ENCODE results near the gene GNB1. TPM values are rescaled to one million over a fixed set of nuclear protein-coding genes. Genes with fewer than 3 reads are reported as not detected.

GNB1 gene
- total and polyA plus RNA-seq, 10 of the 15 experiments (the other 5 are each of a cell fraction or from before 2014, with no cell fraction given) = 23.0 to 392 (median 93.9) TPM

GRCh38 chr1:1808206-1808605 lies 82.7 kb downstream of the GNB1 start:
- intact Hi-C loops (cut with micrococcal nuclease; ENCODE audit: unreplicated experiment) (no loop called here), in situ Hi-C loops (cut with MboI) (no loop called here)
- ChIA-PET RAD21 (ENCODE audit: unreplicated experiment) (interaction anchor here (0.7 kb wide), 1 partner anchor 25 kb away, joined by 4 read pairs; no protein-coding TSS in a partner anchor), CTCF (interaction anchor here (2.4 kb wide), 1 partner anchor 98 kb away, joined by 8 read pairs; no protein-coding TSS in a partner anchor), POLR2A (interaction anchor here (0.5 to 1.8 kb wide), 3 partner anchors 19 to 28 kb away, joined by 3 to 5 read pairs (median 3); no protein-coding TSS in a partner anchor), SMC1A (ENCODE audit: uncharacterized antibody, unreplicated experiment) (interaction anchor here (1.1 to 2.5 kb wide), 2 partner anchors 28 to 101 kb away, joined by 3 to 5 read pairs; no protein-coding TSS in a partner anchor)
- DNase-seq (ENCODE audit: low read depth, low spot score) (no peak), FAIRE-seq (no peak), ATAC-seq (no peak)
- Histone ChIP-seq H3K27me3 (replicated peaks in 1 of 2; ENCODE audit: control insufficient read depth in 2 of 2, insufficient read depth in 2 of 2, low read length in 1 of 2) (no peaks in the 10 kb centered on the region), H3K79me2 (ENCODE audit: control insufficient read depth, insufficient read depth, low read length) (peaks cover 1% of the 10 kb centered on the region; the same call in 1 of the 2 replicates), H3K9me3 (replicated peaks; ENCODE audit: control insufficient read depth, insufficient read depth, low read length) (no peaks in the 10 kb centered on the region), H3K9ac (ENCODE audit: control insufficient read depth, insufficient read depth, low read length) (no peak overlapping the region), H2AFZ (ENCODE audit: control insufficient read depth, low read depth, low read length) (no peak overlapping the region), H3K4me1 (ENCODE audit: control insufficient read depth, insufficient read depth, low read length) (no peaks in the 10 kb centered on the region; the same call in 1 of the 2 replicates), H4K20me1 (ENCODE audit: control insufficient read depth, insufficient read depth) (no peaks in the 10 kb centered on the region), H3K27ac (ENCODE audit: control insufficient read depth, insufficient read depth) (no peak overlapping the region), H3K4me2 (ENCODE audit: control insufficient read depth, insufficient read depth) (no peak overlapping the region), H3K4me3 (no peak overlapping the region), H3K36me3 (ENCODE audit: control insufficient read depth in 2 of 2, insufficient read depth in 2 of 2, low read length in 1 of 2) (peaks cover 15 to 26% of the 10 kb centered on the region in 2 experiments; a peak in 3 of 4 replicates)
- WGBS (ENCODE audit: insufficient coverage, insufficient replicate concordance, low lambda C conversion rate, missing lambda C conversion rate) = 97% methylated on average over 10 of the region's 10 CpGs
- BruUV-seq (replicated peaks) = no TSS peak
- TF ChIP-seq CREB1 (IDR thresholded peaks at IDR 0.05; ENCODE audit: low read depth) (no peak), GATAD2B (conservative IDR thresholded peaks at IDR 0.05; ENCODE audit: low read depth) (no peak), NFXL1 (IDR thresholded peaks at IDR 0.05; ENCODE audit: borderline replicate concordance) (no peak), BMI1 (IDR thresholded peaks at IDR 0.05; ENCODE audit: borderline replicate concordance) (no peak), RAD21 (IDR thresholded peaks at IDR 0.05; ENCODE audit: insufficient read depth, low read depth, low read length) (no peak), CREM (IDR thresholded peaks at IDR 0.05; ENCODE audit: low read depth) (no peak), NFIC (IDR thresholded peaks at IDR 0.05; ENCODE audit: low read depth, low read length) (no peak), MEF2A (IDR thresholded peaks at IDR 0.05; ENCODE audit: insufficient read depth, low read depth, low read length) (no peak), IKZF2 (IDR thresholded peaks at IDR 0.05) (no peak), TAF1 (IDR thresholded peaks at IDR 0.05; ENCODE audit: borderline replicate concordance, low read depth, low read length) (no peak), NFYB (IDR thresholded peaks at IDR 0.05; ENCODE audit: insufficient read depth, low read depth, low read length) (no peak)
- TF ChIP-seq, protein P1, sequence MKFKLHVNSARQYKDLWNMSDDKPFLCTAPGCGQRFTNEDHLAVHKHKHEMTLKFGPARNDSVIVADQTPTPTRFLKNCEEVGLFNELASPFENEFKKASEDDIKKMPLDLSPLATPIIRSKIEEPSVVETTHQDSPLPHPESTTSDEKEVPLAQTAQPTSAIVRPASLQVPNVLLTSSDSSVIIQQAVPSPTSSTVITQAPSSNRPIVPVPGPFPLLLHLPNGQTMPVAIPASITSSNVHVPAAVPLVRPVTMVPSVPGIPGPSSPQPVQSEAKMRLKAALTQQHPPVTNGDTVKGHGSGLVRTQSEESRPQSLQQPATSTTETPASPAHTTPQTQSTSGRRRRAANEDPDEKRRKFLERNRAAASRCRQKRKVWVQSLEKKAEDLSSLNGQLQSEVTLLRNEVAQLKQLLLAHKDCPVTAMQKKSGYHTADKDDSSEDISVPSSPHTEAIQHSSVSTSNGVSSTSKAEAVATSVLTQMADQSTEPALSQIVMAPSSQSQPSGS (IDR thresholded peaks at IDR 0.05; ENCODE audit: low read length) = no peak
- TF ChIP-seq, protein P2, sequence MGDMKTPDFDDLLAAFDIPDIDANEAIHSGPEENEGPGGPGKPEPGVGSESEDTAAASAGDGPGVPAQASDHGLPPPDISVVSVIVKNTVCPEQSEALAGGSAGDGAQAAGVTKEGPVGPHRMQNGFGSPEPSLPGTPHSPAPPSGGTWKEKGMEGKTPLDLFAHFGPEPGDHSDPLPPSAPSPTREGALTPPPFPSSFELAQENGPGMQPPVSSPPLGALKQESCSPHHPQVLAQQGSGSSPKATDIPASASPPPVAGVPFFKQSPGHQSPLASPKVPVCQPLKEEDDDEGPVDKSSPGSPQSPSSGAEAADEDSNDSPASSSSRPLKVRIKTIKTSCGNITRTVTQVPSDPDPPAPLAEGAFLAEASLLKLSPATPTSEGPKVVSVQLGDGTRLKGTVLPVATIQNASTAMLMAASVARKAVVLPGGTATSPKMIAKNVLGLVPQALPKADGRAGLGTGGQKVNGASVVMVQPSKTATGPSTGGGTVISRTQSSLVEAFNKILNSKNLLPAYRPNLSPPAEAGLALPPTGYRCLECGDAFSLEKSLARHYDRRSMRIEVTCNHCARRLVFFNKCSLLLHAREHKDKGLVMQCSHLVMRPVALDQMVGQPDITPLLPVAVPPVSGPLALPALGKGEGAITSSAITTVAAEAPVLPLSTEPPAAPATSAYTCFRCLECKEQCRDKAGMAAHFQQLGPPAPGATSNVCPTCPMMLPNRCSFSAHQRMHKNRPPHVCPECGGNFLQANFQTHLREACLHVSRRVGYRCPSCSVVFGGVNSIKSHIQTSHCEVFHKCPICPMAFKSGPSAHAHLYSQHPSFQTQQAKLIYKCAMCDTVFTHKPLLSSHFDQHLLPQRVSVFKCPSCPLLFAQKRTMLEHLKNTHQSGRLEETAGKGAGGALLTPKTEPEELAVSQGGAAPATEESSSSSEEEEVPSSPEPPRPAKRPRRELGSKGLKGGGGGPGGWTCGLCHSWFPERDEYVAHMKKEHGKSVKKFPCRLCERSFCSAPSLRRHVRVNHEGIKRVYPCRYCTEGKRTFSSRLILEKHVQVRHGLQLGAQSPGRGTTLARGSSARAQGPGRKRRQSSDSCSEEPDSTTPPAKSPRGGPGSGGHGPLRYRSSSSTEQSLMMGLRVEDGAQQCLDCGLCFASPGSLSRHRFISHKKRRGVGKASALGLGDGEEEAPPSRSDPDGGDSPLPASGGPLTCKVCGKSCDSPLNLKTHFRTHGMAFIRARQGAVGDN (IDR thresholded peaks at IDR 0.05) = no peak
- TF ChIP-seq, protein P3, sequence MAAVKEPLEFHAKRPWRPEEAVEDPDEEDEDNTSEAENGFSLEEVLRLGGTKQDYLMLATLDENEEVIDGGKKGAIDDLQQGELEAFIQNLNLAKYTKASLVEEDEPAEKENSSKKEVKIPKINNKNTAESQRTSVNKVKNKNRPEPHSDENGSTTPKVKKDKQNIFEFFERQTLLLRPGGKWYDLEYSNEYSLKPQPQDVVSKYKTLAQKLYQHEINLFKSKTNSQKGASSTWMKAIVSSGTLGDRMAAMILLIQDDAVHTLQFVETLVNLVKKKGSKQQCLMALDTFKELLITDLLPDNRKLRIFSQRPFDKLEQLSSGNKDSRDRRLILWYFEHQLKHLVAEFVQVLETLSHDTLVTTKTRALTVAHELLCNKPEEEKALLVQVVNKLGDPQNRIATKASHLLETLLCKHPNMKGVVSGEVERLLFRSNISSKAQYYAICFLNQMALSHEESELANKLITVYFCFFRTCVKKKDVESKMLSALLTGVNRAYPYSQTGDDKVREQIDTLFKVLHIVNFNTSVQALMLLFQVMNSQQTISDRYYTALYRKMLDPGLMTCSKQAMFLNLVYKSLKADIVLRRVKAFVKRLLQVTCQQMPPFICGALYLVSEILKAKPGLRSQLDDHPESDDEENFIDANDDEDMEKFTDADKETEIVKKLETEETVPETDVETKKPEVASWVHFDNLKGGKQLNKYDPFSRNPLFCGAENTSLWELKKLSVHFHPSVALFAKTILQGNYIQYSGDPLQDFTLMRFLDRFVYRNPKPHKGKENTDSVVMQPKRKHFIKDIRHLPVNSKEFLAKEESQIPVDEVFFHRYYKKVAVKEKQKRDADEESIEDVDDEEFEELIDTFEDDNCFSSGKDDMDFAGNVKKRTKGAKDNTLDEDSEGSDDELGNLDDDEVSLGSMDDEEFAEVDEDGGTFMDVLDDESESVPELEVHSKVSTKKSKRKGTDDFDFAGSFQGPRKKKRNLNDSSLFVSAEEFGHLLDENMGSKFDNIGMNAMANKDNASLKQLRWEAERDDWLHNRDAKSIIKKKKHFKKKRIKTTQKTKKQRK (IDR thresholded peaks at IDR 0.05; ENCODE audit: low read depth, low read length) = no peak
- TF ChIP-seq, protein P4, sequence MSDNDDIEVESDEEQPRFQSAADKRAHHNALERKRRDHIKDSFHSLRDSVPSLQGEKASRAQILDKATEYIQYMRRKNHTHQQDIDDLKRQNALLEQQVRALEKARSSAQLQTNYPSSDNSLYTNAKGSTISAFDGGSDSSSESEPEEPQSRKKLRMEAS (IDR thresholded peaks at IDR 0.05; ENCODE audit: low read depth, low read length) = no peak

Measured in GM12878 (cell line).